HepG2 (cell line): ENCODE results near the gene TCF12. TPM values are rescaled to one million over a fixed set of nuclear protein-coding genes. Genes with fewer than 3 reads are reported as not detected.
A peak's percentile ranks its signal among the peaks of the same experiment; 100 is the strongest.

Experiments
- ATAC-seq: fragments of 200-7000 bp; cut with Tn5 transposase; 3 replicates; pipeline ENCODE4 v1.9.1; 2020; ENCODE audit warnings: mild to moderate bottlenecking, moderate library complexity
- BruUV-seq: library from RNA; stranded (reverse); fragments of 400-500 nt; replicated peaks from 2 replicates; lab custom pipeline; 2021; lab: Mats Ljungman, UMichigan
- CTCF ChIA-PET: fragments of 300-600 bp; formaldehyde crosslinking; extraction: SDS; loops from one replicate; lab custom pipeline; 2021; ENCODE audit warnings: low total read pairs, inconsistent platforms, low intra/inter-chr PET ratio; lab: Yijun Ruan, JAX
- POLR2A ChIA-PET: fragments of 350-600 bp; sonication (Branson Sonifier 250); formaldehyde crosslinking; loops from one replicate; lab custom pipeline; 2020; ENCODE audit warnings: antibody characterized with exemption, inconsistent platforms; lab: Yijun Ruan, JAX
- DNase-seq: peaks from one replicate; pipeline ENCODE4 v3.0.0-alpha.2; 2015; ENCODE audit warnings: low spot score
- FAIRE-seq: peaks from 3 replicates; lab custom pipeline; 2011; peaks lifted over from hg19 to GRCh38; lab: Jason Lieb, UNC
- H2AFZ ChIP-seq: one replicate; pipeline ENCODE4 v1.6.1; 2011; ENCODE audit warnings: low read length, inconsistent platforms
- H3K27ac ChIP-seq: fragments of 300-600 bp; 3 replicates; pipeline ENCODE4 v1.8.0; 2011; ENCODE audit warnings: mixed run types, mild to moderate bottlenecking, mixed read lengths, low read length, inconsistent platforms; ENCODE audit not compliant: insufficient read depth; ENCODE audit errors: extremely low read length
- H3K27me3 ChIP-seq, 2 experiments: fragments of 200-600 bp in 1 of 2; 2 replicates in 1 of 2; 3 replicates in 1 of 2; pipeline versions ENCODE4 v1.6.0 to v1.8.0; 2011; ENCODE audit warnings: low read length in 2 of 2, mild to moderate bottlenecking in 2 of 2, moderate library complexity in 2 of 2, inconsistent platforms in 1 of 2; ENCODE audit not compliant: insufficient read depth in 2 of 2, control insufficient read depth in 1 of 2
- H3K36me3 ChIP-seq, 2 experiments: fragments of 200-600 bp in 1 of 2; replicated peaks in 1 of 2; 2 replicates in 1 of 2; 3 replicates in 1 of 2; pipeline versions ENCODE4 v1.5.1 to v1.8.0; 2011; ENCODE audit warnings: low read length in 2 of 2, inconsistent platforms in 1 of 2; ENCODE audit not compliant: insufficient read depth in 2 of 2, control insufficient read depth in 1 of 2
- H3K4me1 ChIP-seq: 2 replicates; pipeline ENCODE4 v1.5.1; 2012; ENCODE audit warnings: low read length, inconsistent platforms; ENCODE audit not compliant: insufficient read depth
- H3K4me2 ChIP-seq: 2 replicates; pipeline ENCODE4 v1.6.0; 2011; ENCODE audit warnings: low read depth, low read length, inconsistent platforms
- H3K4me3 ChIP-seq, 3 experiments: fragments of 200-600 bp in 1 of 3; sonication (generic), shearing (Covaris generic) in 1 of 3; replicated peaks in 1 of 3; 2 replicates each; pipeline ENCODE4 v1.5.1; 2011 to 2016; ENCODE audit warnings: low read length in 3 of 3, inconsistent platforms in 2 of 3, low read depth in 2 of 3, mild to moderate bottlenecking in 2 of 3, control low read depth in 1 of 3, mixed read lengths in 1 of 3; ENCODE audit not compliant: insufficient read depth in 1 of 3
- H3K79me2 ChIP-seq: one replicate; pipeline ENCODE4 v1.6.1; 2011; ENCODE audit warnings: low read length, inconsistent platforms; ENCODE audit not compliant: insufficient read depth
- H3K9ac ChIP-seq: 2 replicates; pipeline ENCODE4 v1.6.0; 2011; ENCODE audit warnings: mild to moderate bottlenecking, low read depth, low read length, inconsistent platforms; ENCODE audit not compliant: insufficient read depth
- H3K9me3 ChIP-seq: 2 replicates; pipeline ENCODE4 v1.5.1; 2012; ENCODE audit warnings: mild to moderate bottlenecking, low read length
- H4K20me1 ChIP-seq: 2 replicates; pipeline ENCODE4 v1.6.0; 2011; ENCODE audit warnings: inconsistent platforms, mild to moderate bottlenecking, low read length, moderate library complexity; ENCODE audit not compliant: insufficient read depth
- HNRNPK ChIP-seq: fragments of 200-400 bp; formaldehyde crosslinking; IDR thresholded peaks from 2 replicates; pipeline ENCODE4 v1.6.1; 2018; ENCODE audit warnings: low read length, low read depth, moderate library complexity, mild to moderate bottlenecking; ENCODE audit not compliant: poor library complexity, severe bottlenecking
- HOXA7 ChIP-seq: sonication (generic); formaldehyde crosslinking; IDR thresholded peaks from 2 replicates; pipeline ENCODE4 v1.8.1; 2022; ENCODE audit warnings: mild to moderate bottlenecking, missing genetic modification reagents, moderate library complexity
- KLF11 ChIP-seq: IDR thresholded peaks from 2 replicates; pipeline ENCODE4 v1.6.1; 2016; ENCODE audit warnings: missing compliant biosample characterization
- MYC ChIP-seq: sonication (generic); formaldehyde crosslinking; IDR thresholded peaks from 2 replicates; pipeline ENCODE4 v1.9.0; 2021; ENCODE audit warnings: missing genetic modification reagents, borderline replicate concordance
- PHB2 ChIP-seq: fragments of 450-650 bp; IDR thresholded peaks from 2 replicates; pipeline ENCODE4 v1.6.1; 2018; ENCODE audit not compliant: partially characterized antibody
- ZBTB14 ChIP-seq: sonication (generic); formaldehyde crosslinking; IDR thresholded peaks from 2 replicates; pipeline ENCODE4 v1.4.0; 2020; ENCODE audit warnings: missing genetic modification reagents
- ZNF18 ChIP-seq: sonication (generic); formaldehyde crosslinking; IDR thresholded peaks from 2 replicates; pipeline ENCODE4 v1.8.0; 2022; ENCODE audit warnings: mild to moderate bottlenecking, missing genetic modification reagents; ENCODE audit not compliant: insufficient replicate concordance
- WGBS: methylation state at CpG from one replicate; pipeline ENCODE4 v1.1.6; 2017; ENCODE audit warnings: low lambda C conversion rate; 5-methylcytosine and 5-hydroxymethylcytosine counted together
- in situ Hi-C: cut with HindIII; loops from 2 replicates; pipeline ENCODE4 v1.10.0; 2017; ENCODE audit warnings: low pct_unique_long_range_greater_than_20kb; ENCODE audit not compliant: extremely low pct_ligation_motif_present
- intact Hi-C: fragments of 100-400 bp; cut with micrococcal nuclease; formaldehyde crosslinking; loops from one replicate; pipeline ENCODE4 v1.10.0; 2022; ENCODE audit not compliant: unreplicated experiment
- polyA plus RNA-seq, 8 experiments: library from polyadenylated mRNA; depleted of rRNA in 3 of 8; stranded (reverse) in 7 of 8; unstranded in 1 of 8; fragments of >200 nt; fragmentation: Illumina TruSeq in 4 of 8; extraction: Trizol in 4 of 8; gene quantifications; 2 replicates each; pipeline versions ENCODE4 v1.2.1 to v1.2.3, GENCODE V29; 2011 to 2016; ENCODE audit warnings: low read depth in 4 of 8, missing spikeins in 1 of 8, mixed read lengths in 1 of 8; ENCODE audit not compliant: insufficient read depth in 1 of 8
- total RNA-seq, 5 experiments: library from RNA; depleted of rRNA; stranded (reverse); fragments of >200 nt; fragmentation: Illumina TruSeq; extraction: Trizol; gene quantifications; 2 replicates each; pipeline ENCODE4 v1.2.3, GENCODE V29; 2016; ENCODE audit warnings: low read depth in 1 of 5

The TCF12 gene
- total and polyA plus RNA-seq, 2 of the 13 experiments (the other 11 are each of a cell fraction or from before 2014, with no cell fraction given): 48.6 to 51.1 TPM

- TF ChIP-seq PHB2: no peak
- TF ChIP-seq ZBTB14 (CRISPR knock-in tag): no peak
- no peak for TF ChIP-seq KLF11 (CRISPR knock-in tag)
- TF ChIP-seq, all 625 proteins: peak for 0
Measured at GRCh38 chr15:57085267-57085666, 166.8 kb downstream of the TCF12 start (continued).

- no peak for ATAC-seq
- in situ Hi-C loops: no loop called here
- 96% methylated on average over 4 of the region's 4 CpGs for WGBS
Measured at GRCh38 chr15:57086857-57087427, 168.5 kb downstream of the TCF12 start.

More at GRCh38 chr15:57086857-57087427, 168.5 kb downstream of the TCF12 start:
- TF ChIP-seq HOXA7 (CRISPR knock-in tag) (no peak), HNRNPK (peak; percentile 51), MYC (CRISPR knock-in tag) (no peak), ZNF18 (CRISPR knock-in tag) (no peak)
- TF ChIP-seq, all 625 proteins: peak for 1
- Histone ChIP-seq H3K9me3 (no peaks in the 10 kb centered on the region), H3K79me2 (peaks cover 13% of the 10 kb centered on the region), H2AFZ (no peak overlapping the region), H3K9ac (no peak overlapping the region), H4K20me1 (peaks cover 3% of the 10 kb centered on the region; the same call in 1 of the 2 replicates), H3K4me3 (no peak overlapping the region), H3K27ac (no peak overlapping the region), H3K36me3 (peaks cover 2 to 4% of the 10 kb centered on the region in 2 experiments; a peak in 2 of 5 replicates), H3K4me2 (no peak overlapping the region), H3K27me3 (no peaks in the 10 kb centered on the region), H3K4me1 (no peaks in the 10 kb centered on the region)
- ChIA-PET POLR2A (no interaction called here), CTCF (no interaction called here)
- intact Hi-C loops: no loop called here
- no peak for DNase-seq
- no TSS peak for BruUV-seq
- no peak for FAIRE-seq
